HEK293 (cell line): Measurements from ENCODE around the gene ILF3.

Experiments used
- CTCF ChIA-PET: fragments of 350-600 bp; formaldehyde crosslinking; extraction: SDS; loops from one replicate; lab custom pipeline; 2021; ENCODE audit warnings: antibody characterized with exemption; lab: Yijun Ruan, JAX
- POLR2A ChIA-PET: fragments of 300-600 bp; formaldehyde crosslinking; extraction: SDS; loops from one replicate; lab custom pipeline; 2020; ENCODE audit warnings: antibody characterized with exemption, inconsistent platforms; lab: Yijun Ruan, JAX
- H3K27ac ChIP-seq: fragments of 200-500 bp; sonication (Bioruptor generic); 2 replicates; pipeline ENCODE4 v1.5.1; 2014; ENCODE audit warnings: low read depth, low read length, control low read depth, inconsistent platforms; ENCODE audit errors: extremely low read depth
- H3K36me3 ChIP-seq, 2 experiments: fragments of 200-500 bp in 1 of 2; sonication (Bioruptor generic) in 1 of 2; 1 replicate in 1 of 2; 2 replicates in 1 of 2; pipeline ENCODE4 v1.5.1; 2014 to 2017; ENCODE audit warnings: inconsistent platforms in 2 of 2, low read length in 2 of 2; ENCODE audit not compliant: control insufficient read depth in 2 of 2, insufficient read depth in 1 of 2
- H3K4me1 ChIP-seq: fragments of 200-500 bp; sonication (Bioruptor generic); 2 replicates; pipeline ENCODE4 v1.5.1; 2014; ENCODE audit warnings: mild to moderate bottlenecking, low read length, inconsistent platforms; ENCODE audit not compliant: control insufficient read depth, insufficient read depth
- H3K4me3 ChIP-seq: 2 replicates; pipeline ENCODE4 v1.5.1; 2011; ENCODE audit warnings: low read depth, mild to moderate bottlenecking, control low read depth, low read length, moderate library complexity
- H3K9me3 ChIP-seq: fragments of 200-500 bp; sonication (Bioruptor generic); 2 replicates; pipeline ENCODE4 v1.5.1; 2014; ENCODE audit warnings: low read depth, low read length, inconsistent platforms; ENCODE audit not compliant: control insufficient read depth, insufficient read depth
- GLI4 ChIP-seq: fragments of 450-650 bp; formaldehyde crosslinking; IDR thresholded peaks from 2 replicates; pipeline ENCODE4 v1.5.1; 2016; ENCODE audit warnings: missing biosample characterization, missing genetic modification characterization
- HOXA7 ChIP-seq: sonication (generic); formaldehyde crosslinking; IDR thresholded peaks from 2 replicates; pipeline ENCODE4 v1.8.1; 2022; ENCODE audit warnings: missing genetic modification reagents, borderline replicate concordance
- KLF8 ChIP-seq: fragments of 450-650 bp; formaldehyde crosslinking; IDR thresholded peaks from 2 replicates; pipeline ENCODE4 v1.5.1; 2016; ENCODE audit warnings: missing biosample characterization, missing genetic modification characterization
- REST ChIP-seq: fragments of 450-650 bp; formaldehyde crosslinking; IDR thresholded peaks from 2 replicates; pipeline ENCODE4 v1.5.1; 2016; ENCODE audit warnings: missing biosample characterization, missing genetic modification characterization
- SETDB1 ChIP-seq: IDR thresholded peaks from one replicate; pipeline ENCODE4 v1.6.1; 2017; ENCODE audit warnings: mild to moderate bottlenecking, low read length, moderate library complexity, mixed read lengths; ENCODE audit not compliant: insufficient read length
- ZFHX2 ChIP-seq: fragments of 450-650 bp; formaldehyde crosslinking; conservative IDR thresholded peaks from 2 replicates; pipeline ENCODE4 v1.5.1; 2016; ENCODE audit warnings: missing biosample characterization, missing genetic modification characterization
- ZNF175 ChIP-seq: fragments of 450-650 bp; formaldehyde crosslinking; IDR thresholded peaks from 2 replicates; pipeline ENCODE4 v1.5.1; 2016; ENCODE audit warnings: missing biosample characterization, missing genetic modification characterization
- ZNF211 ChIP-seq: fragments of 450-650 bp; formaldehyde crosslinking; IDR thresholded peaks from 2 replicates; pipeline ENCODE4 v1.5.1; 2016; ENCODE audit warnings: low read depth, missing biosample characterization, missing genetic modification characterization
- ZNF335 ChIP-seq: fragments of 450-650 bp; formaldehyde crosslinking; conservative IDR thresholded peaks from 2 replicates; pipeline ENCODE4 v1.5.1; 2016; ENCODE audit warnings: missing biosample characterization, missing genetic modification characterization
- ZNF416 ChIP-seq: fragments of 450-650 bp; formaldehyde crosslinking; IDR thresholded peaks from 2 replicates; pipeline ENCODE4 v1.5.1; 2016; ENCODE audit warnings: missing biosample characterization, missing genetic modification characterization
- ZNF426 ChIP-seq: fragments of 450-650 bp; formaldehyde crosslinking; IDR thresholded peaks from 2 replicates; pipeline ENCODE4 v1.5.1; 2017; ENCODE audit warnings: missing biosample characterization, missing genetic modification characterization, mild to moderate bottlenecking, inconsistent platforms, moderate library complexity
- ZNF473 ChIP-seq: fragments of 450-650 bp; formaldehyde crosslinking; IDR thresholded peaks from 2 replicates; pipeline ENCODE4 v1.5.1; 2017; ENCODE audit warnings: missing biosample characterization, missing genetic modification characterization
- ZNF501 ChIP-seq: fragments of 450-650 bp; formaldehyde crosslinking; IDR thresholded peaks from 2 replicates; pipeline ENCODE4 v1.5.1; 2016; ENCODE audit warnings: missing biosample characterization, missing genetic modification characterization
- ZNF510 ChIP-seq: fragments of 450-650 bp; formaldehyde crosslinking; IDR thresholded peaks from 2 replicates; pipeline ENCODE4 v1.5.1; 2018; ENCODE audit warnings: mild to moderate bottlenecking, missing genetic modification characterization, missing biosample characterization; ENCODE audit not compliant: insufficient replicate concordance
- ZNF621 ChIP-seq: fragments of 450-650 bp; formaldehyde crosslinking; IDR thresholded peaks from 2 replicates; pipeline ENCODE4 v1.5.1; 2017; ENCODE audit warnings: missing biosample characterization, missing genetic modification characterization
- ZNF626 ChIP-seq: fragments of 450-650 bp; sonication (Bioruptor Pico); formaldehyde crosslinking; IDR thresholded peaks from 2 replicates; pipeline ENCODE4 v1.5.1; 2018; ENCODE audit warnings: missing biosample characterization, missing genetic modification characterization, inconsistent platforms
- ZNF692 ChIP-seq: fragments of 450-650 bp; formaldehyde crosslinking; IDR thresholded peaks from 2 replicates; pipeline ENCODE4 v1.5.1; 2016; ENCODE audit warnings: missing biosample characterization, missing genetic modification characterization
- ZNF707 ChIP-seq: fragments of 450-650 bp; formaldehyde crosslinking; IDR thresholded peaks from 2 replicates; pipeline ENCODE4 v1.5.1; 2016; ENCODE audit warnings: missing biosample characterization, missing genetic modification characterization
- ZNF76 ChIP-seq: fragments of 450-650 bp; formaldehyde crosslinking; IDR thresholded peaks from 2 replicates; pipeline ENCODE4; 2016; ENCODE audit warnings: low read depth, missing biosample characterization, missing genetic modification characterization, borderline replicate concordance
- ZNF777 ChIP-seq: fragments of 450-650 bp; formaldehyde crosslinking; IDR thresholded peaks from 2 replicates; pipeline ENCODE4 v1.5.1; 2017; ENCODE audit warnings: missing biosample characterization, missing genetic modification characterization, borderline replicate concordance
- ZNF830 ChIP-seq: fragments of 450-650 bp; IDR thresholded peaks from 2 replicates; pipeline ENCODE4 v1.5.0; 2018; ENCODE audit warnings: missing biosample characterization, missing genetic modification characterization, low read depth, mild to moderate bottlenecking, moderate library complexity
- ZNF837 ChIP-seq: fragments of 450-650 bp; formaldehyde crosslinking; IDR thresholded peaks from 2 replicates; pipeline ENCODE4 v1.5.1; 2016; ENCODE audit warnings: missing biosample characterization, missing genetic modification characterization
- ZSCAN23 ChIP-seq: fragments of 450-650 bp; formaldehyde crosslinking; IDR thresholded peaks from 2 replicates; pipeline ENCODE4 v1.5.1; 2016; ENCODE audit warnings: missing biosample characterization, missing genetic modification characterization
- TF ChIP-seq, protein P1 (sequence below): fragments of 450-650 bp; formaldehyde crosslinking; IDR thresholded peaks from 2 replicates; pipeline ENCODE4 v1.5.1; 2016; ENCODE audit warnings: missing biosample characterization, missing genetic modification characterization
- TF ChIP-seq, protein P2 (sequence below): fragments of 450-650 bp; formaldehyde crosslinking; IDR thresholded peaks from 2 replicates; pipeline ENCODE4 v1.5.1; 2016; ENCODE audit warnings: missing biosample characterization, missing genetic modification characterization
- TF ChIP-seq, protein P3 (sequence below): fragments of 450-650 bp; formaldehyde crosslinking; IDR thresholded peaks from 2 replicates; pipeline ENCODE4 v1.5.1; 2016; ENCODE audit warnings: missing biosample characterization, missing genetic modification characterization

Gene ILF3

DNA sequence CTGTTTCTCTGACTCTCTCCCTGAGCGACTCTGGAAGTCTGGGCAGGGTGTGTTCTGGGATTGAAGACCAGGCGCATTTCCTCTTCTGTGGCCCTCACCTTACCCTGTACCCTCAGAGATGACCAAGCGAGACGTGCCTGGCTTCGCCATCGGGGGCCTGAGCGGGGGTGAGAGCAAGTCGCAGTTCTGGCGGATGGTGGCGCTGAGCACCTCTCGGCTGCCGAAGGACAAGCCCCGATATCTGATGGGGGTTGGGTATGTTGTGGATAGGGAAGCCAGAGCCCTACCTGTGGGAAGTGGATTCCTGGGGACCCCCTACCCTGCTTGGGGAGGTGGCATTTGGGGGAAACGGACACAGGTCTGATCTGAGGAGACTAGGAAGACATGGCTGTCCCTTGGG is 57.9 kb downstream of the ILF3 start:
- no peaks in the 10 kb centered on the region for H3K9me3 ChIP-seq
- CTCF ChIA-PET: no interaction called here
- POLR2A ChIA-PET: no interaction called here
- TF ChIP-seq ZNF175 (tag by site-specific recombination) (no peak), ZNF692 (tag by site-specific recombination) (no peak), ZNF830 (no peak), ZNF510 (tag by site-specific recombination) (no peak), HOXA7 (CRISPR knock-in tag) (no peak), ZNF626 (tag by site-specific recombination) (no peak), ZNF837 (tag by site-specific recombination) (no peak), ZNF76 (no peak), ZNF211 (tag by site-specific recombination) (no peak), ZNF707 (tag by site-specific recombination) (no peak)
- TF ChIP-seq, protein P1, sequence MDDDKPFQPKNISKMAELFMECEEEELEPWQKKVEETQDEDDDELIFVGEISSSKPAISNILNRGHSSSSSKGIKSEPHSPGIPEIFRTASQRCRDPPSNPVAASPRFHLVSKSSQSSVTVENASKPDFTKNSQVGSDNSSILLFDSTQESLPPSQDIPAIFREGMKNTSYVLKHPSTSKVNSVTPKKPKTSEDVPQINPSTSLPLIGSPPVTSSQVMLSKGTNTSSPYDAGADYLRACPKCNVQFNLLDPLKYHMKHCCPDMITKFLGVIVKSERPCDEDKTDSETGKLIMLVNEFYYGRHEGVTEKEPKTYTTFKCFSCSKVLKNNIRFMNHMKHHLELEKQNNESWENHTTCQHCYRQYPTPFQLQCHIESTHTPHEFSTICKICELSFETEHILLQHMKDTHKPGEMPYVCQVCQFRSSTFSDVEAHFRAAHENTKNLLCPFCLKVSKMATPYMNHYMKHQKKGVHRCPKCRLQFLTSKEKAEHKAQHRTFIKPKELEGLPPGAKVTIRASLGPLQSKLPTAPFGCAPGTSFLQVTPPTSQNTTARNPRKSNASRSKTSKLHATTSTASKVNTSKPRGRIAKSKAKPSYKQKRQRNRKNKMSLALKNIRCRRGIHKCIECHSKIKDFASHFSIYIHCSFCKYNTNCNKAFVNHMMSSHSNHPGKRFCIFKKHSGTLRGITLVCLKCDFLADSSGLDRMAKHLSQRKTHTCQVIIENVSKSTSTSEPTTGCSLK (tag by site-specific recombination): no peak
- TF ChIP-seq, protein P2, sequence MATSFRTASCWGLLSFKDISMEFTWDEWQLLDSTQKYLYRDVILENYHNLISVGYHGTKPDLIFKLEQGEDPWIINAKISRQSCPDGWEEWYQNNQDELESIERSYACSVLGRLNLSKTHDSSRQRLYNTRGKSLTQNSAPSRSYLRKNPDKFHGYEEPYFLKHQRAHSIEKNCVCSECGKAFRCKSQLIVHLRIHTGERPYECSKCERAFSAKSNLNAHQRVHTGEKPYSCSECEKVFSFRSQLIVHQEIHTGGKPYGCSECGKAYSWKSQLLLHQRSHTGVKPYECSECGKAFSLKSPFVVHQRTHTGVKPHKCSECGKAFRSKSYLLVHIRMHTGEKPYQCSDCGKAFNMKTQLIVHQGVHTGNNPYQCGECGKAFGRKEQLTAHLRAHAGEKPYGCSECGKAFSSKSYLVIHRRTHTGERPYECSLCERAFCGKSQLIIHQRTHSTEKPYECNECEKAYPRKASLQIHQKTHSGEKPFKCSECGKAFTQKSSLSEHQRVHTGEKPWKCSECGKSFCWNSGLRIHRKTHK (tag by site-specific recombination): no peak
- no peaks in the 10 kb centered on the region for H3K4me1 ChIP-seq
- H3K4me3 ChIP-seq: no peak overlapping the region
- H3K36me3 ChIP-seq: peaks cover 0 to 43% of the 10 kb centered on the region in 2 experiments; a peak in 2 of 3 replicates
- no peak overlapping the region for H3K27ac ChIP-seq

- CTCF ChIA-PET: no interaction called here
- H3K27ac ChIP-seq: no peak overlapping the region
- TF ChIP-seq ZNF426 (no peak), KLF8 (tag by site-specific recombination) (no peak), GLI4 (tag by site-specific recombination) (no peak), ZNF473 (tag by site-specific recombination) (no peak), SETDB1 (no peak), ZSCAN23 (tag by site-specific recombination) (no peak), REST (no peak), ZNF416 (tag by site-specific recombination) (no peak), ZNF777 (tag by site-specific recombination) (no peak), ZNF335 (no peak), ZNF621 (tag by site-specific recombination) (no peak), ZNF501 (no peak), ZFHX2 (tag by site-specific recombination) (no peak)
- TF ChIP-seq, protein P3, sequence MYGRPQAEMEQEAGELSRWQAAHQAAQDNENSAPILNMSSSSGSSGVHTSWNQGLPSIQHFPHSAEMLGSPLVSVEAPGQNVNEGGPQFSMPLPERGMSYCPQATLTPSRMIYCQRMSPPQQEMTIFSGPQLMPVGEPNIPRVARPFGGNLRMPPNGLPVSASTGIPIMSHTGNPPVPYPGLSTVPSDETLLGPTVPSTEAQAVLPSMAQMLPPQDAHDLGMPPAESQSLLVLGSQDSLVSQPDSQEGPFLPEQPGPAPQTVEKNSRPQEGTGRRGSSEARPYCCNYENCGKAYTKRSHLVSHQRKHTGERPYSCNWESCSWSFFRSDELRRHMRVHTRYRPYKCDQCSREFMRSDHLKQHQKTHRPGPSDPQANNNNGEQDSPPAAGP: no peak
These were observed 58.6 kb downstream of the ILF3 start for GRCh38 chr19:10712754-10713153.

More at GRCh38 chr19:10712754-10713153, 58.6 kb downstream of the ILF3 start:
- H3K4me3 ChIP-seq: no peak overlapping the region
- peaks cover 0 to 37% of the 10 kb centered on the region in 2 experiments; a peak in 2 of 3 replicates for H3K36me3 ChIP-seq
- POLR2A ChIA-PET: interaction anchor here (0.7 kb wide), 1 partner anchor 237 kb away, joined by 3 read pairs; no protein-coding TSS in a partner anchor
- H3K9me3 ChIP-seq: no peaks in the 10 kb centered on the region
- H3K4me1 ChIP-seq: no peaks in the 10 kb centered on the region
